ENCODE measurements around the gene CCER1.

GRCh38 chr12:90969851-90970250, 14.9 kb upstream of the CCER1 start:
- TF ChIP-seq CREB1 (CRISPR knock-in tag; IDR thresholded peaks at IDR 0.05; ENCODE audit: low read depth) (no peak), STAT1 (IDR thresholded peaks at IDR 0.05; ENCODE audit: unreplicated experiment) (no peak), CTCF (conservative IDR thresholded peaks at IDR 0.05; ENCODE audit: low read depth in 2 of 2) (no peak), JUNB (IDR thresholded peaks at IDR 0.05; ENCODE audit: unreplicated experiment) (no peak), POLR2AphosphoS5 (IDR thresholded peaks at IDR 0.05; ENCODE audit: low read depth) (no peak), EZH2 (IDR thresholded peaks at IDR 0.05; ENCODE audit: low read depth, unreplicated experiment) (no peak), REST (IDR thresholded peaks at IDR 0.05; ENCODE audit: unreplicated experiment) (no peak), ZNF331 (CRISPR knock-in tag; IDR thresholded peaks at IDR 0.05; ENCODE audit: low read depth) (no peak), ETS1 (IDR thresholded peaks at IDR 0.05) (no peak)
